ENCODE measurements around the gene CLPX. TPM values are rescaled to one million over a fixed set of nuclear protein-coding genes. Genes with fewer than 3 reads are reported as not detected.
A peak's percentile ranks its signal among the peaks of the same experiment; 100 is the strongest.

CLPX gene
- 25.3 and 28.1 TPM in 2 replicates for polyA plus RNA-seq (2013)

GRCh38 chr15:65184868-65185717 lies at the start of gene CLPX:
TSS of gene CLPX (minus strand) at chr15:65185342. CDS start at chr15:65185153, 189 bp downstream.
- Histone ChIP-seq H2BK120ac (ENCODE audit: insufficient read depth, low read length, poor library complexity) (peak within 1 kb of the TSS; percentile 77), H2BK12ac (ENCODE audit: low read length) (no peak within 1 kb of the TSS), H3K27me3 (ENCODE audit: insufficient read depth, low read length) (no peaks in the 10 kb centered on the region), H3K79me2 (ENCODE audit: control insufficient read depth, insufficient read depth, low read length, poor library complexity) (peaks cover 13% of the 10 kb centered on the region), H3K36me3 (ENCODE audit: control insufficient read depth in 1 of 2, insufficient read depth in 2 of 2, low read length in 2 of 2) (peaks cover 2 to 7% of the 10 kb centered on the region in 2 experiments), H3K9ac (ENCODE audit: low read length) (peak within 1 kb of the TSS; percentile 95), H2AK5ac (ENCODE audit: low read length) (no peak within 1 kb of the TSS), H3K14ac (ENCODE audit: low read length) (peak within 1 kb of the TSS; percentile 91), H3K18ac (ENCODE audit: low read length) (peak within 1 kb of the TSS; percentile 36), H3K4me3 (ENCODE audit: low read depth, low read length) (peak within 1 kb of the TSS; percentile 92), H4K91ac (ENCODE audit: low read depth, low read length) (peak within 1 kb of the TSS; percentile 80), H2AFZ (ENCODE audit: insufficient read depth, low read length, poor library complexity) (peak within 1 kb of the TSS; percentile 87), H2BK5ac (ENCODE audit: low read depth, low read length, poor library complexity) (peak within 1 kb of the TSS; percentile 86), H3K4ac (ENCODE audit: low read depth, low read length) (peak within 1 kb of the TSS; percentile 89), H3K9me3 (ENCODE audit: insufficient read depth, low read depth, low read length) (no peaks in the 10 kb centered on the region), H3K4me2 (ENCODE audit: low read length) (peak within 1 kb of the TSS; percentile 77), H3K79me1 (ENCODE audit: low read length) (peaks cover 10% of the 10 kb centered on the region), H4K12ac (ENCODE audit: low read depth, low read length) (peak within 1 kb of the TSS; percentile 89), H3K23ac (ENCODE audit: low read length) (no peak within 1 kb of the TSS), H3K27ac (ENCODE audit: low read depth, low read length) (peak within 1 kb of the TSS; percentile 77), H4K8ac (ENCODE audit: low read depth, low read length) (peak within 1 kb of the TSS; percentile 94), H3K4me1 (ENCODE audit: control insufficient read depth in 1 of 2, insufficient read depth in 2 of 2, low read length in 2 of 2) (no peaks in the 10 kb centered on the region)
- WGBS (ENCODE audit: extremely low coverage, insufficient coverage, insufficient read length): no CpG with 5 or more reads among the region's 70 CpGs
- peak; percentile 98 to 99 for DNase-seq

DNA sequence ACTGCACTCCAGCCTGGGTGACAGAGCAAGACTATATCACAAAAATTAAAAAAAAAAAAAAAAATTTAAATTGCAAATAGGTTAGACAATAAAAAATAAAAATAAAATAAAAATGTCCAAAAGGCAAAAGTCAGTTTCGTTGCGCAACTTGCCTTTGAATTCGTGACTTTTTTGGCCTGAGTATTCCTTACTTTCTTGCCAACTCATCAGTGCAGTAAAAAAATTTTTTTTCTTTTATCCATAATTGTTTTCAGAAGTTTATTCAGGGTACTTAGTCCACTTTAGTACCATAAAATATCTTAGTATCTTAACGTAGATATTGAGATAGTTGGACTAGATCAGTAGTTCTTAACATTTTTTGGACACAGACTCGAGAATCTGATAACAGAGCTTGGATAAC lies 48.6 kb upstream of the CLPX start:
- no peak overlapping the region for H3K4me3 ChIP-seq (ENCODE audit: low read depth, low read length)
- no peak overlapping the region for H3K23ac ChIP-seq (ENCODE audit: low read length)
- no peak overlapping the region for H3K4me2 ChIP-seq (ENCODE audit: low read length)
- H2BK120ac ChIP-seq (ENCODE audit: insufficient read depth, low read length, poor library complexity): no peak overlapping the region
- no peak for DNase-seq
- no peaks in the 10 kb centered on the region for H3K79me1 ChIP-seq (ENCODE audit: low read length)
- no peak overlapping the region for H4K12ac ChIP-seq (ENCODE audit: low read depth, low read length)
- no peak overlapping the region for H2BK5ac ChIP-seq (ENCODE audit: low read depth, low read length, poor library complexity)
- H3K27me3 ChIP-seq (ENCODE audit: insufficient read depth, low read length): no peaks in the 10 kb centered on the region
- no peaks in the 10 kb centered on the region for H3K79me2 ChIP-seq (ENCODE audit: control insufficient read depth, insufficient read depth, low read length, poor library complexity)
- no peak overlapping the region for H3K14ac ChIP-seq (ENCODE audit: low read length)
- no peak overlapping the region for H4K91ac ChIP-seq (ENCODE audit: low read depth, low read length)
- H3K4me1 ChIP-seq (ENCODE audit: control insufficient read depth in 1 of 2, insufficient read depth in 2 of 2, low read length in 2 of 2): no peaks in the 10 kb centered on the region
- no peak overlapping the region for H4K8ac ChIP-seq (ENCODE audit: low read depth, low read length)
- H2BK12ac ChIP-seq (ENCODE audit: low read length): no peak overlapping the region
- H3K27ac ChIP-seq (ENCODE audit: low read depth, low read length): no peak overlapping the region
- no peaks in the 10 kb centered on the region for H3K9me3 ChIP-seq (ENCODE audit: insufficient read depth, low read depth, low read length)
- no CpG with 5 or more reads among the region's 5 CpGs for WGBS (ENCODE audit: extremely low coverage, insufficient coverage, insufficient read length)
- H3K18ac ChIP-seq (ENCODE audit: low read length): no peak overlapping the region
- no peaks in the 10 kb centered on the region for H3K36me3 ChIP-seq (ENCODE audit: control insufficient read depth in 1 of 2, insufficient read depth in 2 of 2, low read length in 2 of 2)
- no peak overlapping the region for H2AK5ac ChIP-seq (ENCODE audit: low read length)
- H3K4ac ChIP-seq (ENCODE audit: low read depth, low read length): no peak overlapping the region
- H3K9ac ChIP-seq (ENCODE audit: low read length): no peak overlapping the region
- H2AFZ ChIP-seq (ENCODE audit: insufficient read depth, low read length, poor library complexity): no peak overlapping the region

DNA sequence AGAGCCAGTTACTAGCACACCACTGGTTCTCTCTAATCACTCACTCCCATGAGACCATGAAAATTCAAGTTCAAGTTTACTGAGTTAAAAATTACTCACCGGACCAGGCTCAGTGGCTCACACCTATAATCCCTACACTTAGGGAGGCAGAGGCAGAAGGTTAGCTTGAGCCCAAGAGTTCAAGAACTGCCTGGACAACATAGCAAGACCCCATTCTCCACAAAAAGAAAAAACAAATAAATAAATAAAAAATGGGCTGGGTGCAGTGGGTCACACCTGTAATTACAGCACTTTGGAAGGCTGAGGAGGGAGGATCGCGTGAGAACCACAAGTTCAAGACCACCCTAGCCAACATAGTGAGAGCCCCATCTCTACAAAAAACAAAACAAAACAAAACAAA lies 47.4 kb upstream of the CLPX start:
- Histone ChIP-seq H3K18ac (ENCODE audit: low read length) (no peak overlapping the region), H3K4ac (ENCODE audit: low read depth, low read length) (no peak overlapping the region), H3K4me3 (ENCODE audit: low read depth, low read length) (no peak overlapping the region), H3K4me2 (ENCODE audit: low read length) (no peak overlapping the region), H3K27ac (ENCODE audit: low read depth, low read length) (no peak overlapping the region), H2BK5ac (ENCODE audit: low read depth, low read length, poor library complexity) (no peak overlapping the region), H2BK12ac (ENCODE audit: low read length) (no peak overlapping the region), H2AFZ (ENCODE audit: insufficient read depth, low read length, poor library complexity) (no peak overlapping the region), H4K91ac (ENCODE audit: low read depth, low read length) (no peak overlapping the region), H4K12ac (ENCODE audit: low read depth, low read length) (no peak overlapping the region), H3K9ac (ENCODE audit: low read length) (no peak overlapping the region), H3K79me2 (ENCODE audit: control insufficient read depth, insufficient read depth, low read length, poor library complexity) (no peaks in the 10 kb centered on the region), H2BK120ac (ENCODE audit: insufficient read depth, low read length, poor library complexity) (no peak overlapping the region), H3K79me1 (ENCODE audit: low read length) (no peaks in the 10 kb centered on the region), H3K36me3 (ENCODE audit: control insufficient read depth in 1 of 2, insufficient read depth in 2 of 2, low read length in 2 of 2) (no peaks in the 10 kb centered on the region), H3K4me1 (ENCODE audit: control insufficient read depth in 1 of 2, insufficient read depth in 2 of 2, low read length in 2 of 2) (no peaks in the 10 kb centered on the region), H3K23ac (ENCODE audit: low read length) (no peak overlapping the region), H4K8ac (ENCODE audit: low read depth, low read length) (no peak overlapping the region), H3K14ac (ENCODE audit: low read length) (no peak overlapping the region), H3K27me3 (ENCODE audit: insufficient read depth, low read length) (no peaks in the 10 kb centered on the region), H2AK5ac (ENCODE audit: low read length) (no peak overlapping the region), H3K9me3 (ENCODE audit: insufficient read depth, low read depth, low read length) (no peaks in the 10 kb centered on the region)
- DNase-seq: no peak
- WGBS (ENCODE audit: extremely low coverage, insufficient coverage, insufficient read length): no CpG with 5 or more reads among the region's 3 CpGs

DNA sequence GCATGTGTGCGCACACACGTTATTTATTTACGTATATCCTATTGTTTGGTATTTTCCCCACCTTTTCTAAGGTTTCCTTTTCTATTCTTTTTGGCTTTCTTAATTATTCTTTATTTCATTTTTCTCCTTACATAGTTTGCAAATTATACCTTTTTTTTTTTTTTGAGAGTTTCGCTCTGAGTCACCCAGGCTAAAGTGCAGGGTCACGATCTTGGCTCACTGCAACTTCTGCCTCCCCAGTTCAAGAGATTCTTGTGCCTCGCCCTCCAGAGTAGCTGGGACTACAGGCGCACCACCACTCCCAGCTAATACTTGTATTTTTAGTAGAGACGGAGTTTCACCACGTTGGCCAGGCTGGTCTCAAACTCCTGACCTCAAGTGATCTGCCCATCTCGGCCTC lies 46.2 kb upstream of the CLPX start:
- Histone ChIP-seq H4K8ac (ENCODE audit: low read depth, low read length) (no peak overlapping the region), H3K4me2 (ENCODE audit: low read length) (no peak overlapping the region), H3K27ac (ENCODE audit: low read depth, low read length) (no peak overlapping the region), H2BK120ac (ENCODE audit: insufficient read depth, low read length, poor library complexity) (no peak overlapping the region), H3K9ac (ENCODE audit: low read length) (no peak overlapping the region), H3K79me2 (ENCODE audit: control insufficient read depth, insufficient read depth, low read length, poor library complexity) (no peaks in the 10 kb centered on the region), H3K4me1 (ENCODE audit: control insufficient read depth in 1 of 2, insufficient read depth in 2 of 2, low read length in 2 of 2) (no peaks in the 10 kb centered on the region), H3K36me3 (ENCODE audit: control insufficient read depth in 1 of 2, insufficient read depth in 2 of 2, low read length in 2 of 2) (no peaks in the 10 kb centered on the region), H2AK5ac (ENCODE audit: low read length) (no peak overlapping the region), H4K91ac (ENCODE audit: low read depth, low read length) (no peak overlapping the region), H2BK12ac (ENCODE audit: low read length) (no peak overlapping the region), H3K79me1 (ENCODE audit: low read length) (no peaks in the 10 kb centered on the region), H3K23ac (ENCODE audit: low read length) (no peak overlapping the region), H2AFZ (ENCODE audit: insufficient read depth, low read length, poor library complexity) (no peak overlapping the region), H4K12ac (ENCODE audit: low read depth, low read length) (no peak overlapping the region), H2BK5ac (ENCODE audit: low read depth, low read length, poor library complexity) (no peak overlapping the region), H3K4me3 (ENCODE audit: low read depth, low read length) (no peak overlapping the region), H3K9me3 (ENCODE audit: insufficient read depth, low read depth, low read length) (no peaks in the 10 kb centered on the region), H3K14ac (ENCODE audit: low read length) (no peak overlapping the region), H3K4ac (ENCODE audit: low read depth, low read length) (no peak overlapping the region), H3K18ac (ENCODE audit: low read length) (no peak overlapping the region), H3K27me3 (ENCODE audit: insufficient read depth, low read length) (no peaks in the 10 kb centered on the region)
- no peak for DNase-seq
- no CpG with 5 or more reads among the region's 10 CpGs for WGBS (ENCODE audit: extremely low coverage, insufficient coverage, insufficient read length)
